ENCODE data around the gene RERE.
A peak's percentile ranks its signal among the peaks of the same experiment; 100 is the strongest.

Gene RERE

DNA sequence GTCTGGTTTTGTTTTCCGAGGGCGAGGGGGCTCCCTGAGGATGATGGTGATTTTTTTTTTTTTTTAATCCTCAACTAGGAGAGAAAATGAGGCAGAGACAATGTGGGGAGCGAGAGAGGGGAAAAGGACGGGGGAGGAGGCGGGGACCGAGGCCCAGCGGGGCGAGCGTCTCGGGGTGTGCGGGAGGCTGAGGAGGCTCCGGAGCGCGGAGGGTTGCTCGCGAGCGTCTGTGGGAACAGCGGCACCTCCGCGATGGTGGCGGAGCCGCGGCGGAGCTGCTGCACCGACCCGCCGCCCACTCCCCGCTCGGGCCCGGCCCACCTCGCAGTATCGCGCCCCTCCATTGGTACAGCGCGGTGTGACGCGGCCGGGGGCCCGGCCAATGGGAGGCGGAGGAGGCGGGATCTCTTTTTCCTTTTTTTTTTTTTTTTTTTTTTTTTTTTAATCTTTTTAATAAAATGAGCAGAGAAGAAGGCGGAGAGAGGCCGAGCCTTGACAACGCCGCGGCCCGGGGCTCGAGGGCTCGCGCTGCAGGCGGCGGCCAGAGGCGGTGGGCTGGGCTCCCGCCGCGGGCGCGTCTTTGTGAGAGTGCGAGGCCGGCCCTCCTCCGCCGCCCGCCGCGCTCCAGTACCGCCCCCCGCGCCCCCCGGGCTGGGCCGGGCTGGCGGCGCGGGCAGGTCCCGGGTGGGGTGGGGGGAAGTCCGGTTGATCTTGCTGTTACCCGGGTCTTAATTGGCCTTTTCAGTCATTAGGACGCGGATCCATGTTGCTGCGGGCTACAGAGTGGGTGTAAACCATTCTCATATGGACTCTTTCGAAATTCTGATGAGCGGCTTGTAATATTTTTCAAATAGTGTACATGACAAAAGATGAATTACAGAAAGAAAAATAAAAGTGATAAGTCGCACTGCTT is at the start of gene RERE:
Gene RERE, minus strand, starts transcription at position 229 of the 913 bp plus-strand sequence.
- DNase-seq = peak; percentile 95

DNA sequence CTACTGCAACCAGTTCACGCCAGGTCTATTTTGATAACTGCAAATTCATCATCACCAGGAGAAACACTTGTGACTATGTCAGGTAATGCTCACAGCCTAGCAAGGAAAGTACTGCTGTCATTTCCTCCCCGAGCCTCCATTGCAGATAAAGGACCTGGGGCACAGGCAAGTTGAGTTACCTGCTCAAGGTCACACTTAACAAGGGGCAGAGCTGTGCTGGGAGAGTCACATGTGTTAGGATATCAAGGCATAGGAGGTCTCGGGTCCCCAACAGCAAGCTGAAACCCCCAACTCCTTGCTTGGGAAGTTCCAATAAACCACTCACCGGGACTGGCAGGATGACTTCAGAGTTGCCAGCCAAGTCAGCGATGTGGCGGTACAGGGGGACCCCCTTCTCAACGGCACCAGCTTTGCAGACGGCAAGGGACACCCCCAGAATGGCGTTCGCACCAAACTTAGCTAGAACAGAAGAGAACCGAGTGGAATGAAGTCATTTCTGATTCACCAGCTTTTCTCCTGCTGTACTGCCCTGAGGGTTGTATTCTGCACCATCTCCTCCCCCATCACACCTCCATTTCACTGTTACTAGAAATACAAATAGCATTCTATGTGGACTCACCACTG is 49.5 kb upstream of the RERE start:
- no peak for DNase-seq

DNA sequence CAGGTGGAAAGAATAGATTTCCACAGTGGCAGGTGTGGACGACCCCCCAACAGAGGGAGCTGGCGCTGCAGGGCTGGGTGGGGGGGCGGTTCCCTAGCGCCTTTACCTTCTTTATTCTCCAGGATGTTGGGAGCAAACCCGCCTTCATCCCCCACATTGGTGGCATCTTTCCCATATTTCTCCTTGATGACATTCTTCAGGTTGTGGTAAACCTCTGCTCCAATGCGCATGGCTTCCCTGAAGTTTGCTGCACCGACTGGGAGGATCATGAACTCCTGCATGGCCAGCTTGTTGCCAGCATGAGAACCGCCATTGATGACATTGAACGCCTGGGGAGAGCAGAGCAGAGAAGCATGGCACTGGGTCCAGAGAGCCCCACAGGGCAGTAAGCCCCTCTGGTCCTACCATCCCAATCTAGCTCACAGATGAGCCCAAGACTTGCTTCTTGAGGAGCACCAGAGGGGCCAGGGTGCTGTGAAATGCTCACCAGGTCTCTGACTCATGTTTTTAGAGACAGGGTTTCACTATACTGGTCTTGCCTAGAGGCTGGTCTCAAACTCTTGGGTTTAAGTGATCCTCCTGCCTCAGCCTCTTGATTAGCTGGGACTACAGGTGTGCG is 48.8 kb upstream of the RERE start:
- DNase-seq = no peak

DNA sequence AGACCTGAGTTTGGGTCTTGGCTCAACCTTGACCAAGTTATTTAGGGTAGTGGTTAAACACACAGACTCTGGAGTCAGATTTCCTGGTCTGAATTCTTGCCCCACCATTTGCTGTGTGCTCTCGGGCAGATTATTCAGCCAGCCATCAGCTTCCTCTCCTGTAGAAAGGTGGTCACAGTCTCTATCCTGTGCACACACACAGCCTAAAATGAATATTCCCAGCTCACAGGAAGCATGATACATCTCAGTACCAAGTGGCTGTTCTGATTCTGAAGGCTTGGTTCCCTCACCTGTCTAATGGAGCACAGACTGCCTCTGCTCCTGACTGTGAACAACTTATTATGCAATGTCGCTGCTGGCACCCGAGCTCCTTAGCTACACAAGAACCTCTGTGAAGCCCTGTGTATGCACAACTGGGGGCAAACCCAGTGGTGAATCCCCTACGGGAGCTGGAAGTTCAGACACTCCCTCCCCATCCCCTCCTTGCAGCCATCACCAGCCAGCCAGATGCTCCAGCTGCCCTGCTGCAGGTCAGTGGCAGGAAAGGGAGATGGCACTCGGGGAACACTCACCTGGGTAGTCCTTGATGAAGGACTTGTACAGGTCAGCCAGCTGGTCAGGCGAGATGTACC is 47.4 kb upstream of the RERE start:
- DNase-seq = no peak

DNA sequence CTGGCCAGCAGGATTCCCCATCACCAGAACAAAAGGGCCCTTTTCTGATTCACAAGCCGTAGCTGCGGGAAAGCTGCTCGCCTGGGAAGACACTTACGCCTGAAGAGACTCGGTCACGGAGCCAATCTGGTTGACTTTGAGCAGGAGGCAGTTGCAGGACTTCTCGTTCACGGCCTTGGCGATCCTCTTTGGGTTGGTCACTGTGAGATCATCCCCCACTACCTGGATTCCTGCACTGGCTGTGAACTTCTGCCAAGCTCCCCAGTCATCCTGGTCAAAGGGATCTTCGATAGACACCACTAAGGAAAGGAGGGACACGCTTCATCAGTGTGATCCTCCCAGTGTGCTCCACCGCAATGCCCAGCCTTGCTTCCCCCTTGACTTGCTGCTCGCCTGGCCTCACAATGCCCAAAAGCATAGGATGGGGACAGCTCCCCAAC is 46.4 kb upstream of the RERE start:
- DNase-seq = no peak

DNA sequence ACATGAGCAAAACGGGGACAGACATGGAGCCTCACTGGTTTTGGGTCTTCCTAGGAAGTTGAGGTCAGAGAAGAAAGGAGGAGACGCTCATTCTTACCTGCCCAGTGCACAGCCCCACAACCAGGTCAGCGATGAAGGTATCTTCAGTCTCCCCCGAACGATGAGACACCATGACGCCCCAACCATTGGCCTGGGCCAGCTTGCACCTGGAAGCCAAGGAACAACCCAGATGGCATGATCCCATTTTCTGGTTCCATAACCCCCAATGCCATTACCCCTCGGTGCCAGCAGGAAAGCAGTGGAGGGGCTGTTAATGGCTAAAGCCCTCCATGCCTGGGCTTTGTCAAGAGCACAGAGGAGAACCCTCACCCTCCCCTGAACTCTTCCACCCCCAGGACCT is 45.7 kb upstream of the RERE start:
- DNase-seq = no peak

DNA sequence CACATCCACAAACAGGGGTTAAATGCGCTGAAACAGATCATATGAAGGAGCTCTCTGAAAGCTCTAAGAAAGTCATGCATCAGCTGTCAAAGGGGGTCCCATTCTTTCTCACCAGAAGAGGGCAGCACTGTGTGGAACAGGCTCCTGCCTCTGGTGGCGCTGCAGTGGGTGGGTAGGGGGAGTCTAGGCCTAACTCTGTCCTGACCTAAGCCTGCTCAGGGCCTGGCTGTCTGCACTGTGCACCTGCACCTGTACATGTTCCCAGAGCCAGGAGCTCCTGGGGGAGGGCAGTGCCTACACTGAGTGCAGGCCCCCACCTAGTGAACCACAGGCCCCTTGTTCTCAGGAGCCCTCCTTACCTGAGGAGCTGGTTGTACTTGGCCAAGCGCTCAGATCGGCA is 45.1 kb upstream of the RERE start:
- DNase-seq = no peak

DNA sequence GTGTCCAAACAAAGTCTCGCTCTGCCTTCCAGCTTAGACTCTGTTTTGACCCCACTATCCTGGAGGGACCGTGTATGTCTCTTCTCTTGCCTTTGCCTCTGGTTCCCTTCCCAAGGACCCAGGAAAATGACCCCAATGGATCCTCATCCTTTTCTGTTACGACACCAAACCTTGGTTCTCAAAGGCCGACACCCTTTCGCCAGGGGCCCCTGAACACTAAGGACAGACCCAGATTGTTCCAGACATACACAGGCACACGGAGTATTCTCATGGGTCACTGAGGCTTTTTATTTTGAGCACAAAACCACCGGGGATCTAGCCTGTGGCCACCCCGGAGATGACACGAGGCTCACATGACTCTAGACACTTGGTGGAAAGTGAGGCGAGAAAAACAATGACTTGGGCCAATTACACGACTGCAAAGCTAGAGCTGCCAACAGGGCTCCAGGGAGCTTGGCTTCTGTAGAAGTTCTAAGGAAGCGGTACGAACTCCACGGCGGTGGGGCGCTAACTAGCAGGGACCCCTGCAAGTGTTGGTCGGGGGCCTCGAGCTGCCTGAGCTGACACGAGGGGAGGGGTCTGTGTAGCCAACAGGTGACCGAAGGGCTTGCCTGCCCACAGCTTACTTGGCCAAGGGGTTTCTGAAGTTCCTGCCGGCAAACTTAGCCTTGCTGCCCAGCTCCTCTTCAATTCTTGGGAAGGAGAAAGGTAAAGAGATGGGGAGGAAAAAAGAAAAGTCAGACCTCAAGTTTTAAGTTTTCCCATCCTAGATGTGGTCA is 43.5 kb upstream of the RERE start:
- DNase-seq = no peak

DNA sequence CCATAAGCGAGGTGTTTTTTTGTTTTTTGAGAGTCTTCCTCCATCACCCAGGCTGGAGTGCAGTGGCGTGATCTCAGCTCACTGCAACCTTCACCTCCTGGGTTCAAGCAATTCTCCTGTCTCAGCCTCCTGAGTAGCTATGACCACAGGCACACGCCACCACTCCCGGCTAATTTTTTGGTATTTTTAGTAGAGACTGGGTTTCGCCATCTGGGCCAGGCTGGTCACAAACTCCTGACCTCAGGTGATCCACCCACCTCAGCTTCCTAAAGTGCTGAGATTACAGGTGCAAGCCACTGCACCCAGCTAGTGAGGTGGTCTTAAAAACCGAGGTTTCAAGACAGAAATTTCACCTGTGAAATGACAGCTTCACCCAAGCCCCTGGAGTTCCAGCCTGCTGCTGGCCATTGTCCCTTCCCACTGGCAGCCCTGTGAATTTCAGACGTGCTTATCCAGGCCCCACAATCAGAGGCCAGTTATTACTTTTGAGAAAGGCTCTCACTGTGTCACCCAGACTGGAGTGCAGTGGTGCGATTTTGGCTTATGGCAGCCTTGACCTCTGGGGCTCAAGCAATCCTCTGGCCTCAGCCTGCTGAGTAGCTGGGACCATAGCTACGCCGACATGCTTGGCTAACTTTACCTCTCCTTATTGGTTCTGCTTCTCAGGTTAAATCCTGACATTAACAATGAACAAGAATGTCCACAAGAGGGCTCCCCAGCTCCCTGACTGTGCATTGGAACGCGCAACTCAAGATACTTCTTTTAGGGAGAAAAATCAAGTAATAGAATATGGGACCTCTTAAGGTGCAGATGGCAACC is 41.7 kb upstream of the RERE start:
- DNase-seq = peak; percentile 63

DNA sequence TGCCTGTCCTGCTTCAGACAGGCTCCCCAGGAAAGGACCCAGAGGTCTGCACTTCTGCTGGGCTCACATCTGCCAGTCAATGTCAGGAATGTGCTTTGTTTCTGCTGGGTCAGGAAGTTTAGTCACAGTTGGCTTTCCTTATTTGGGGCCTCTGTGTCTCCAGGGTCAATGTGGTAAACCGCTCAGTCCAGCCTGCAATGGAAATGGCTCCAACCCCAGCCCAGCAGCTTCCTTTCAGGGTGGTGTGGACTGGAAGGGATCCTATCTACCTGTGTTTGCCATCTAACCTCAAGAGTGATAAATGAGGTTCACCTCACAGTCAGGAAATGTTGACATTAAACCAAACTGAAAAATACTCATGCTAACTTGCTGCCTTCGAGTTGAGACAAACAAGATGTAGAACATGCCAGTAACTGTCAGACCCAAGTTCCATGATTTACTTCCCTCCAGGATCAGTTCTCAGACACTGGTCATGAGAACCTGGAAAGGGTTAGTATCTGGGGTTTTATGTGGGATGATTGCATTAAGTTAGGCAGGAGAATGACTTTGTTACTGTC is 40.8 kb upstream of the RERE start:
- peak; percentile 82 for DNase-seq

DNA sequence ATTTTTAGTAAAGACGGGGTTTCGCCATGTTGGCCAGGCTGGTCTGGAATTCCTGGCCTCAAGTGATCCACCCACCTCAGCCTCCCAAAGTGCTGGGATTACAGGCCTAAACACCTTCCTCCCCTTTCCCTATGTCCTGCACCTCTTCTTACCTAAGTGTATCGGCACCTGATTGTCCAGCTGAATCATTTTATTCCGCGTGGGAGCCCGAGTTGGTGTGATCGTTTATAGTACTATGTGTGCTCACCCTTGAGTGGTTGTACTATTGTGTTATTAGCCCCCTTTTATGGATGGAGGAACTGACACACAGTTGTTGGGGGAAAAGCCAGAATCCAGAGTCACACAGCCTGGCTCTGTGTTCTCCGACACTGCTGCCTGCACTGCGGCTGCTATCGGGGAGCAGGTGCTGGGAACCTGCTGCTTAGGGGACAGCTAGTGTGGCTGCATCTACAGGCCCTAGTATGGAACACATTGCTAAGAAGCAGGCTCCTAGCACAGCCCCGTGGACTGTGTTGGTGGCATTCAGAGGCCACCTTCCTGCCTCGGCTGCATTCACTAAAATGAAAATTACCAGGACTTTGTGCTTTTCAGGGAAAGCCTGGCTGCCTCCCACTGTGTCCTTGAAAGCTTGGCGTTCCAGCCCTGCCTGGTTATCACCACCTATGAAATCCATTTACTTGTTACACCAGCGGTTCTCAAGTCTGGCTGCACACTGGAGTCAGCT is 39.4 kb upstream of the RERE start:
- DNase-seq = no peak

DNA sequence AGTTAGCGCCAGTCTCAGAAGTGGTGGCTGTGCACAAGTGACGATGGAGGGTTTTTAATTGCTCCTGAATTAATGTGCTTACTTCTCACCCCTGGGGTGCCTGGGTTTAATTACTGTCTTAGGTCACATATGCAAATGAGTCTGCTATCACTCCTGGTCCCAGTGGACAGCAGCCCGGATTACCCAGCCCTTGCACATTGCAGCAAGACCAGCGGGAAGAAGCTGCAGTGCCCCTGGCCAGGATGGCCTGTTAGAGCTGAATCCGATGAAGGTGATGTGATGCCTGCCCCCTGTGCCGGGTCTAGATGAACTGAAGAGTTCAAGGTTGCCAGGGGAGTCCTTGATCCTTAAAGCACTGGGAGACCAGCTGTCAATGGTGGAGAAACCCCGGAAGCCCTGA is 36.8 kb upstream of the RERE start:
- DNase-seq = no peak

DNA sequence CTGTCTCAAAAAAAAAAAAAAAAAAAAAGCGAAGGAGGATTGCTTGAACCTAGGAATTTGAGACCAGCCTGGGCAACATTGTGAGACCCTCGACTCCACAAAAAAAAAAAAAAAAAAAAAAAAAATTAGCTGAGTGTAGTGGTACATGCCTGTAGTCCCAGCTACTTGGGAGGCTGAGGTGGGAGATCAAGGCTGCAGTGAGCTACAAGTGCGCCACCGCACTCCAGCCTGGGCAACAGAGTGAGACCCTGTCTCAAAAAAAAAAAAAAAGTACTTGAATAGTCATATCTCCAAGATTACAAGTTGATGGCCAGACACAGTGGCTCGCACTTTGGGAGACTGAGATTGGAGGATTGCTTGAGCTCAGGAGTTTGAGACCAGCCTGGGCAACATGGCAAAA is 33.6 kb upstream of the RERE start:
- DNase-seq = no peak

DNA sequence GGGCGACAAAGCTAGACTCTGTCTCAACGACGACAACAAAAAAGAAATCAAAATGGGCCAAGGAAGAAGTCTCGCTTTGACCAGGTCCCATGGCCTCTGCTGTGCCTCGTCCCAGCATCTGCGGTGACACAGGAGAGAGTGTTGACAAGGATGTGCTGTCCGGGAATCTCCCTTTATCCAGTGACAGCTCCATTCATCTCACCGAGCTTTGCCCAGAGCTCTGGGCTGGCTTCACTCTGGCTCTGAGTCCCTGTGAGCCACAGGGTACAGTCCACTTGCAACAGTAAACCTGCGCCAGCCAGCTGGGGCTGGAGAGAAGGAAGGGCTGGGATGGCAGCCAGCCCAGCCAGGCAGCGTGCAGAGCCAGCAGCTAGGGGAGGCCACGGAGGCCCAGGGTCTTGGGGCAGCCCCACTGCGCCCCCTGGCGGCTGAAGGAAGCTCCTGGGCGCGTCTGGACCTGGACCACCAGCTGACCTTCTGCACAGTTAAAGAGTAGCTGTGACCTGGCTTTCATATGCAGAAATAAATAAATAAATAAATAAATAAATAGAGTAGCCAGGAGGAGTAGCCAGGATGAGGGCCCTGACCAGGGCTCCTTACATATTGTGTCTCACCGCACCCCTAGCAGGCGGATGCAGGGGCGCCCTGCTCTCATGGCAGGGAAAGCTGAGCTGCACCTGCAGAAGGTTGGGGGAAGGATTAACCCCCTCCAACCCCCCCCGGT is 31.4 kb upstream of the RERE start:
- peak; percentile 86 for DNase-seq

DNA sequence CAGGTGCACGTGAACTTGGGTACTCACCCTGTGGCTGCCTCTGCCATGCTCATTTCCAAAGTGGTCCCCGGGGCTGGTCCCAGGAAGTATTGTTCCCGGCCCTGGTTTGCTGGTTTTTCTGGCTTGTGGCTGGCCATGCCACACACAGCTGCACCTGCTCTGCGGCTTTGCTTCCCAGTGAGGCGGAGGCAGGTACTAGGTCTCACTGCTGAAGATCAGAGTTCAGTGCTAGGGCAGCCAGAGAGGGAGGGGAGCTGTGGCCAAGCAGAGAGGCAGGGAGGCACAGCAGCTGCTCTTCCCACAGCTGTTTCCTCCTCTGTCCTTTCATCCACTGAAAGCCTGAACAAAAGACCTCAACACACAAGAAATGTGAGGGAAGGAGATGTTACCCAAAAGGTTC is 30.6 kb upstream of the RERE start:
- DNase-seq = no peak

DNA sequence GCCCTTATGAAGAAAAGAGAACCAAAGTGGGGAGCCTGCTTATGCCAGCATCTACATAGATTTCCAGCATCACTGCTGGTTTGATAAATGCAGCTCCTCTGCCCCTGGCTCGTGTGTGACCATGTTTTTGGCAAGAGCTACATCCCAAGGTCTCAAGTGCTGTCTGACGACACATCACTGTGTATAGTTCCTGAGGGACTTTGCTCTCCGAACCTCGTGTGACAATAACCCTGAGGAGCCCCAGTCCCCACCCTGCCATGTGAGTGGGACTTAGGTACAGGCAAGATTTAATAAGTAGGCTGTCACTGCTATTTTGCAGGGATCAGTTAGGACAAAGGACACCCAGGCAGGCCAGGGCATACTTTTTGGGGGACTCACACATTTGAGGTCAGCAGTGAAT is 28.8 kb upstream of the RERE start:
- no peak for DNase-seq

DNA sequence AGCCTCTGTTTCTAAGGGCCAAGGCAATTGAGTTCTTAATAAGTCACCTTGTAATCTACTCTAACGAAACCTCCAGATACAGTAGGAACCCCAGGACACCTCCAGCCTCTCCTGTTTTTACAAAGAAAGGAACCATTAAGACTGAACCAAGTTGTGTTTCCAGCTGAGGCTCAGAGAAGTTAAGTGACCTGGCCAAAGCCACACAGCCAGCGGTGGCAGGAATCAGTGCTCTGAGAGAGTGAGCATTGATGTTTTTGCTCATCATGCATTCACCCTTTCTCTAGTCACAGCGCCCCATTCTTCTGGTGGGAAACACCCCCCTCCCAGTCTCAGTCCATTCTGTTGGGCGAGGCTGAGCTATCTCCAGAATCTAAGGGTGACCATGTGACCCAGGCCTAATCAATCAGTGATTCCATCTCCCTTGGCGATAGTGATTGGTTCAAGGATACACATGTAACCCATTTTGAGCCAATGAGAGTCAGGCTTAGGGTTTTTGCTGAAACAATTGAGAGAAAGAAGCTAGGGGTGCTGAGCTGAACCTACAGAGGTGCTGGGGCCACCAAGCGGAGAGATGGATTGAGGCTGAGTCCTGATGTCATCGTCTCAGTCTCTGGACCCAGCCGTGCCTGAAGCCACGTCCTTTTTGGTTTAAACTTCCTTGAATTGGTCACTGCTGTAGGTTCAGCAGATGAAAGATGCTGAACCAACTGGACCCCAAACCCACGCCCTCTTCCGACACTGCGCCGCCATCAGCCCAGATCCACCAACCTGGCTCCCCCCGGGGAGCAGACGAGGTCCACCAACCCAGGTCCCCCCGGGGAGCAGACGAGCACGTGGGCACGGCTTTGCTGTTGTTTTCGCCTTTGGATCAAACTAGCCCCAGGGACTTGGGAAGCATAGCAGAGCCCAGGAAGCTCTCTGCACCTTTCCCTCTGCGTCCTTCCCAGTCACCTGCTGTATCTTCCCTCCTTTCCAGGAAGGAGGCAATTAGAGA is 28.0 kb upstream of the RERE start:
- no peak for DNase-seq

DNA sequence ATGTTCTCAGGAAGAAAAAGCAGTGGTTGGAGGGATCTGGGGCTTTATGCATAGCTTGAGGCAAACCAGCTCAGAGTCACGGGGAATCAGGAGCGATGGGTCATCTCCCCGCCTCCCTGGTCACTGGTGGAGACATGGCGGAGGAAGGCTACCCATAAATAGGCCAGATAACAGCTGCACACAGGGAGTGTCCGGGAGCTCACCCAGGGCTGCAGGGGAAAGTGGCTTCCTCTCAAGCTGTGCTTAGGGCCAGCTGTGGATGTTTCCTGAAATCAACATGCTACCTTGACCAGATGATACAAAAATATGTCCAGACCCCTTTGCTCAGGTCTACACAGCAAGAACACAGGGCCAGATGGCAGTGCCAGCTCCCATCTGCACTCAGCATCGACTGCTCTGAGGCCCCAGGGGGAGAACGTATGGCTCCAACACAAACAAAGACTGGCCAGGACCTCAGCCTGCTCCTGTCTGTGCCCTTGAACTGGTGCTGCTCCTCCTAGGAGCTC is 27.1 kb upstream of the RERE start:
- DNase-seq = no peak

DNA sequence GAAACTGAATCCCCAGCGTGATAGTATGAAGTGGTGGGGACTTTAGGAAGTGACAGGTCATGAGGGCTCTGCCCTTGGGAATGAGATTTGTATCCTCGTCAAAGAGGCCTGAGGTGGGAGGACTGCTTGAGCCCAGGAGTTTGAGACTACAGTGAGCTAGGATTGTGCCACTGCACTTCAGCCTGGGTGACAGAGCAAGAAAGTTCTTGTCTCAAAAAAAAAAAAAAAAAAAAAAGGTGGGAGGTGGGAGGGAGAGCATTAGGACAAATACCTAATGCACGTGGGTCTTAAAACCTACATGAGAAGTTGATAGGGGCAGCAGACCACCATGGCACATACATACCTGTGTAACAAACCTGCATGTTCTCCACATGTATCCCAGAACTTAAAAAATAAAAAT is 24.0 kb upstream of the RERE start:
- DNase-seq = no peak

All from fibroblast of skin of right quadriceps (primary cell).